DND-41 (cell line): Measurements from ENCODE around the gene PHKG2.

Experiments used
- EZH2 ChIP-seq: IDR thresholded peaks from 3 replicates; pipeline ENCODE4 v1.6.1; 2012; ENCODE audit warnings: borderline replicate concordance, low read depth, mild to moderate bottlenecking, moderate library complexity, low read length, inconsistent platforms; ENCODE audit not compliant: severe bottlenecking
- TF ChIP-seq, protein P1 (sequence below): IDR thresholded peaks from 2 replicates; pipeline ENCODE4 v1.5.1; 2012; ENCODE audit warnings: borderline replicate concordance, low read length, moderate library complexity, mild to moderate bottlenecking; ENCODE audit not compliant: poor library complexity, severe bottlenecking; ENCODE audit errors: extremely low read depth

DNA sequence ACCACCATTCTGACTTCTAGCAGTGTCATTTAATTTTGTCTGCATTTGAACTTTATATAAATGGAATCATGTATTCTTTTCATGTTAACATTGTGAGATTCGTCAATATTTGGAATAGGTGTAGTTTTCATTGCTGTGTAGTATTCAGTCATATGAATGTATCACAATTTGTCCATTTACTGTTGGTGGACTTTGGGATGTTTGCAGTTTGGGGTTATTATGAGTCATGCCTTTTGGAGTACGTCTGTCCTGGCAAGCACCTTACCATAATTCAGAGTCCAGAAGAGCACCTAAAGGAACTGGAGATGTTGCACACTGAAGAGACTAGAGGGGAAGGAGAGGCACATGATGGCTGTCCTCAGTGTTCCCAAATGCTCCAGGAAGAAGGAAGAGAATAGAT lies 3.1 kb upstream of the PHKG2 start:
- TF ChIP-seq, protein P1, sequence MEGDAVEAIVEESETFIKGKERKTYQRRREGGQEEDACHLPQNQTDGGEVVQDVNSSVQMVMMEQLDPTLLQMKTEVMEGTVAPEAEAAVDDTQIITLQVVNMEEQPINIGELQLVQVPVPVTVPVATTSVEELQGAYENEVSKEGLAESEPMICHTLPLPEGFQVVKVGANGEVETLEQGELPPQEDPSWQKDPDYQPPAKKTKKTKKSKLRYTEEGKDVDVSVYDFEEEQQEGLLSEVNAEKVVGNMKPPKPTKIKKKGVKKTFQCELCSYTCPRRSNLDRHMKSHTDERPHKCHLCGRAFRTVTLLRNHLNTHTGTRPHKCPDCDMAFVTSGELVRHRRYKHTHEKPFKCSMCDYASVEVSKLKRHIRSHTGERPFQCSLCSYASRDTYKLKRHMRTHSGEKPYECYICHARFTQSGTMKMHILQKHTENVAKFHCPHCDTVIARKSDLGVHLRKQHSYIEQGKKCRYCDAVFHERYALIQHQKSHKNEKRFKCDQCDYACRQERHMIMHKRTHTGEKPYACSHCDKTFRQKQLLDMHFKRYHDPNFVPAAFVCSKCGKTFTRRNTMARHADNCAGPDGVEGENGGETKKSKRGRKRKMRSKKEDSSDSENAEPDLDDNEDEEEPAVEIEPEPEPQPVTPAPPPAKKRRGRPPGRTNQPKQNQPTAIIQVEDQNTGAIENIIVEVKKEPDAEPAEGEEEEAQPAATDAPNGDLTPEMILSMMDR = no peak
- no peak for TF ChIP-seq EZH2
